OCI-LY3 (cell line): ENCODE measurements around the gene SPEN.
"Not testable (repeated sequence)": the region's sequence is repeated elsewhere in the genome, so short reads cannot be mapped to it uniquely, and the experiment has no call there.

Experiments
- H2AFZ ChIP-seq: fragments of 200-600, 300-600 bp; shearing (Covaris generic); 2 replicates; pipeline ENCODE4 v1.6.0; 2014; ENCODE audit warnings: antibody characterized with exemption, low read depth, low read length
- H3K27ac ChIP-seq: fragments of 200-600, 300-600 bp; sonication (generic); 2 replicates; pipeline ENCODE4 v1.5.1; 2014; ENCODE audit warnings: mild to moderate bottlenecking, low read length, moderate library complexity, mixed read lengths
- H3K27me3 ChIP-seq: fragments of 200-600, 300-600 bp; sonication (generic); 2 replicates; pipeline ENCODE4 v1.6.1; 2014; ENCODE audit warnings: low read depth, low read length, mixed read lengths
- H3K36me3 ChIP-seq: fragments of 200-600, 300-600 bp; sonication (generic); replicated peaks from 2 replicates; pipeline ENCODE3; 2014; ENCODE audit warnings: low read depth, low read length, mixed read lengths
- H3K4me1 ChIP-seq: fragments of 300-600, 200-600 bp; sonication (generic); 2 replicates; pipeline ENCODE4 v1.6.1; 2014; ENCODE audit warnings: low read length, mixed read lengths
- H3K4me2 ChIP-seq: fragments of 200-600, 300-600 bp; sonication (generic); 2 replicates; pipeline ENCODE4 v1.6.1; 2014; ENCODE audit warnings: low read length, mixed read lengths
- H3K4me3 ChIP-seq: fragments of 300-600, 200-600 bp; sonication (generic); 2 replicates; pipeline ENCODE4 v1.5.1; 2014; ENCODE audit warnings: antibody characterized with exemption, mild to moderate bottlenecking, low read length, moderate library complexity
- H3K79me2 ChIP-seq: fragments of 300-600, 200-600 bp; shearing (Covaris generic); 2 replicates; pipeline ENCODE4 v1.6.1; 2014; ENCODE audit warnings: mild to moderate bottlenecking, low read length, mixed read lengths
- H3K9ac ChIP-seq: fragments of 300-600, 200-600 bp; shearing (Covaris generic); 2 replicates; pipeline ENCODE4 v1.6.0; 2014; ENCODE audit warnings: mild to moderate bottlenecking, low read length, moderate library complexity
- H3K9me3 ChIP-seq: fragments of 200-600, 300-600 bp; shearing (Covaris generic); 2 replicates; pipeline ENCODE4 v1.6.1; 2014; ENCODE audit warnings: low read length, mixed read lengths; ENCODE audit not compliant: insufficient read depth
- H4K20me1 ChIP-seq: fragments of 200-600, 300-600 bp; sonication (generic); 2 replicates; pipeline ENCODE4 v1.6.1; 2016; ENCODE audit warnings: low read length, mixed read lengths; ENCODE audit not compliant: insufficient read depth
- EZH2phosphoT487 ChIP-seq: fragments of 200-600 bp; shearing (Covaris generic); IDR thresholded peaks from 2 replicates; pipeline ENCODE4 v1.6.1; 2018; ENCODE audit warnings: antibody characterized with exemption, mixed run types, low read depth
- TF ChIP-seq, protein P1 (sequence below): fragments of 200-600, 300-600 bp; sonication (generic); IDR thresholded peaks from 2 replicates; pipeline ENCODE4 v1.5.1; 2014; ENCODE audit warnings: antibody characterized with exemption, low read length, low read depth

SPEN gene

GRCh38 chr1:15838721-15839120 lies 8.8 kb upstream of the SPEN start:
- Histone ChIP-seq H3K4me3 (no peak overlapping the region), H3K4me1 (peaks cover 12% of the 10 kb centered on the region), H2AFZ (no peak overlapping the region), H3K9me3 (no peaks in the 10 kb centered on the region), H4K20me1 (no peaks in the 10 kb centered on the region), H3K27ac (no peak overlapping the region), H3K36me3 (no peaks in the 10 kb centered on the region), H3K4me2 (no peak overlapping the region), H3K27me3 (no peaks in the 10 kb centered on the region), H3K9ac (no peak overlapping the region), H3K79me2 (peaks cover 3% of the 10 kb centered on the region)
- TF ChIP-seq, protein P1, sequence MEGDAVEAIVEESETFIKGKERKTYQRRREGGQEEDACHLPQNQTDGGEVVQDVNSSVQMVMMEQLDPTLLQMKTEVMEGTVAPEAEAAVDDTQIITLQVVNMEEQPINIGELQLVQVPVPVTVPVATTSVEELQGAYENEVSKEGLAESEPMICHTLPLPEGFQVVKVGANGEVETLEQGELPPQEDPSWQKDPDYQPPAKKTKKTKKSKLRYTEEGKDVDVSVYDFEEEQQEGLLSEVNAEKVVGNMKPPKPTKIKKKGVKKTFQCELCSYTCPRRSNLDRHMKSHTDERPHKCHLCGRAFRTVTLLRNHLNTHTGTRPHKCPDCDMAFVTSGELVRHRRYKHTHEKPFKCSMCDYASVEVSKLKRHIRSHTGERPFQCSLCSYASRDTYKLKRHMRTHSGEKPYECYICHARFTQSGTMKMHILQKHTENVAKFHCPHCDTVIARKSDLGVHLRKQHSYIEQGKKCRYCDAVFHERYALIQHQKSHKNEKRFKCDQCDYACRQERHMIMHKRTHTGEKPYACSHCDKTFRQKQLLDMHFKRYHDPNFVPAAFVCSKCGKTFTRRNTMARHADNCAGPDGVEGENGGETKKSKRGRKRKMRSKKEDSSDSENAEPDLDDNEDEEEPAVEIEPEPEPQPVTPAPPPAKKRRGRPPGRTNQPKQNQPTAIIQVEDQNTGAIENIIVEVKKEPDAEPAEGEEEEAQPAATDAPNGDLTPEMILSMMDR, result no peak
- no peak for TF ChIP-seq EZH2phosphoT487

GRCh38 chr1:15843826-15844572 lies 3.5 kb upstream of the SPEN start:
- Histone ChIP-seq H3K4me3 (no peak overlapping the region), H3K4me1 (peaks cover 28% of the 10 kb centered on the region), H3K9ac (no peak overlapping the region), H3K27me3 (no peaks in the 10 kb centered on the region), H3K79me2 (peaks cover 13% of the 10 kb centered on the region), H3K27ac (no peak overlapping the region), H3K4me2 (no peak overlapping the region), H2AFZ (no peak overlapping the region), H4K20me1 (no peaks in the 10 kb centered on the region), H3K9me3 (no peaks in the 10 kb centered on the region; the same call in 1 of the 2 replicates), H3K36me3 (no peaks in the 10 kb centered on the region)
- TF ChIP-seq, protein P1, result no peak
- no peak for TF ChIP-seq EZH2phosphoT487

- not testable (repeated sequence) for H2AFZ ChIP-seq, H3K9ac ChIP-seq, H3K36me3 ChIP-seq, H3K4me3 ChIP-seq, H3K27ac ChIP-seq, H3K9me3 ChIP-seq, H3K4me2 ChIP-seq, H4K20me1 ChIP-seq, H3K27me3 ChIP-seq
- H3K4me1 ChIP-seq, result peaks cover 35% of the 10 kb centered on the region
- peaks cover 33% of the 10 kb centered on the region for H3K79me2 ChIP-seq
Measured at GRCh38 chr1:15846056-15846455, 1.5 kb upstream of the SPEN start.

GRCh38 chr1:15847893-15848142 lies 311 bp downstream of the SPEN start:
- H2AFZ ChIP-seq, result no peak overlapping the region
- H3K27ac ChIP-seq, result peak overlapping the region; percentile 61
- peak overlapping the region; percentile 90 for H3K4me3 ChIP-seq
- no peaks in the 10 kb centered on the region for H3K36me3 ChIP-seq
- peak overlapping the region; percentile 76 for H3K9ac ChIP-seq
- no peaks in the 10 kb centered on the region for H3K27me3 ChIP-seq
- peak overlapping the region; percentile 99 for H3K4me2 ChIP-seq
- peaks cover 46% of the 10 kb centered on the region for H3K4me1 ChIP-seq
- H3K79me2 ChIP-seq, result peaks cover 51% of the 10 kb centered on the region
- no peaks in the 10 kb centered on the region; the same call in 1 of the 2 replicates for H3K9me3 ChIP-seq
- no peak for TF ChIP-seq EZH2phosphoT487
- TF ChIP-seq, protein P1, result no peak
- peaks cover 5% of the 10 kb centered on the region for H4K20me1 ChIP-seq
